Ureter (tissue), 1 donor: Measurements from ENCODE around the gene PANX2. TPM values are rescaled to one million over a fixed set of nuclear protein-coding genes. Genes with fewer than 3 reads are reported as not detected.

ENCODE experiments used
- DNase-seq: peaks from one replicate; pipeline ENCODE4 v3.0.0-alpha.2; 2020; ENCODE audit warnings: low spot score
- total RNA-seq: library from RNA; stranded (reverse); gene quantifications from one replicate; pipeline ENCODE4 v1.2.4, GENCODE V29; 2023
- donor health status: DM: yes; HTN: yes; CAD: no.

PANX2 gene
- total RNA-seq, 1 donor from 2014 or later, result 1.9 TPM

DNA sequence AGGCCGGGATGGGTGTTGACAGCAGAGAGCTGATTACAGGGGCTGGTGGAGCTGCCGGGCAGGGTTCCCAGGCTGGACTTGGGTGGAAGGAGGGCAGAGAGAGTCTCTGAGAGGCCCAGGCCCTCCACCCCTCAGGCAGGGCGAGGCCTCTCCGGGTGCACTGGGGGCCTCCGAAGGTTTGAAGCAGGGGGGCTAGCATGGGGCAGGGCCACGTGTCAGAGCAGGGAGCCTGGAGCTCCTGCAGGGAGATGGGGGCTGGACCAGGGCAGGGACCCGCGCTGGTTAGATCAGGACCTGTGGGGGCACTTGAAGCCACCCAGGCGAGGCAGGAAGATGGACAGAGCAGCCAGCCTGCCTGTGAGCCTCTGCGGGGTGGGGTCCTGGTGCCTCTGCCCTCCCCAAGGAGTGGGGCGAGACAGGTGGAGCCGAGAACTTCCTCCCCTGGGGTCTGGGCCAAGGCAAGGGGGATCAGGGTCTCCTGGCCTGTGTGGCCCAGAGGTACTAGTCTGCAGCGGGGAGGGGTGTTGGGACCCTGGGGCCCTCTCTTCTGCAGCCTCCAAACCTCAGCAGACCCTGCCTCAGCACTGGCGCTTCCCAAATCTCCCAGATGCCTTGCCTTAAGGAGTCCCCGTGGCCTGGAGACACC is 911 bp downstream of the PANX2 start:
- no peak for DNase-seq

- no peak for DNase-seq
Observed at GRCh38 chr22:50171965-50172421, 1.5 kb downstream of the PANX2 start.

DNA sequence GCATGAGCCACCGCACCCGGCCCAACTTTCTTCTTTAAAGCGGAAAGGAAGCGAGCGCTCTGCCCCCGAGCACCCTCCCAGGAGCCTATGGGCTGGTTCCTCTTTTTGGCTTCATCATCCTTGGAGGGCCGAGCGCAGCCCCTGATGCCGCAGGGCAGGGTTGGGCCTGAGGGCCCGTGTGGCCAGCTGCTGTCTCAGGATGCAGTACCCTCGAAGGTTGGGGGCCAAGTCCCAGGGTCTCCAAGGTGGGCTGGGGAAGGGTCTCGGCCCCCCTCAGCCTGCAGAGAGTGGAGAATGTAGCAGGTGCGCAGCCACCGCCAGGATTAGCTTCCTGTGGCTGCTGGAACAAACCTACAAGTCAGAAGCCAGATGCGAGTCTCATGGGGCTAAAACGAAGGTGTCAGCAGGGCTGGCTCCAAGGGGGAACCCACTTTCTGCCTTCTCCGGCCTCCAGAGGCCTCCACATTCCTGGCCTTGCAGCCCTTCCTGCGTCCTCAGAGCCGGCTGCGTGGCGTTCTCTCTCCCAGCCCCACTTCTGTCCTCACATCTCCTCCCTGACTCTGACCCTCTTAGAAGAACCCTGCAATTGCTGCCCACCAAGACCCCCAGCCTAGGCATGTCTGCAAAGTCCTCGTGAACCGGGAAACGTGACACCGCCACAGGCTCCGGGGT is 2.9 kb downstream of the PANX2 start:
- DNase-seq, result no peak

DNA sequence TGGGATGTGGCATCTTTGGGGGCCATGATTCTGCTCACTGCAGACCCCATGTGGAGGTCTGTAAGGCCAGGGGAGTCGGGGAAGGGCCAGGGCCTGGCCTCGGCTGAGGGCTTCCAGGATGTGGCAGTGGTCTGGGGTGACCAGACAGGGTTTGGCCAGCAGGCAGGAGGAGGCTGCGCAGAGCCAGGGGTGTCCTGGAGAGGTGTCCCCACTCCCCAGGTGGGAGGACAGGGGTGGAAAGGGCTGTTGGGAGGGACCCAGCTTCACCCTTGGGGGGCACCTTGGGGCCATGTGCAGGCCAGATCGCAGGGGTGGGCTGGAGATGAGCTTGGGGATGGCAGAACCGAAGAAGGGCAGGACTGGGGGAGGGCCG is 3.4 kb downstream of the PANX2 start:
- no peak for DNase-seq

DNA sequence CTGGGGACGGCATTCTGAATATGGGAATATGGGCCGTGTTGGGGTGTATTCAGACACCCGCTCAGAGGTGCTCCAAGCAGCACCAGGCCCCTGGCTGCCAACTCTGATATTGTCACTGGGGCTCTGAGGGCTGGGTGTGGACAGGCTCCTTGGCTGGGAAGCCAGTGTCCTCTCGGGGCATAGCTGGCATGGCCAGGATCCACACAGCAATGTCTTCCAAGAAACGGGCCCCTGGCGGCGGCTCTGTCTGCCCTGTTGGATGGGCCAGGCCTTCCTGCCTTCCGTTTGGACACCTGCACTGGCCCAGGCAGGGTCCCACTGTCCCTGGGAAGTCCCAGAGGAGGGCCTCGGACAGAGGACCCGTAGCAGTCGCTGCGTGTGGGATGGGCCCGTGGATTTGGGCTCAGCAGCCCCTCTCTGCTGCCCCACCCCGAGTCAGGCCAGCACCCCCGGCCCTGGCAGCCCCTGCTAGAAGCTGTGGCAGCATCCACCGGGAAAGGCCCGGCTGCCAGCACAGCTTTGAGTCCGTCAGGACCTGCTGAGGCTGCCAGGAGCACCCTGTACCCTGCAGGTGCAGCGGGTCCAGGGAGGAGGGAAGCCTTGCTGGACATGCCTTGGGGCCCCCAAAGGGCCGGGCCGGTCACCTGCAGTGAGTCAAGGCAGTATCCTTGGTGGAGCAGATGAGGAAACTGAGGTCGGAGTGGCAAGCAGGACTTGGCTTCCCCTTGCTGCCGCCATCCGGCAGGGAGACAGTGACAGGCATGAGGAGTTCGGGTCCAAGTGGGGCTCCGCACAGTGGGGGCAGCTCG is 4.1 kb downstream of the PANX2 start:
- no peak for DNase-seq

DNA sequence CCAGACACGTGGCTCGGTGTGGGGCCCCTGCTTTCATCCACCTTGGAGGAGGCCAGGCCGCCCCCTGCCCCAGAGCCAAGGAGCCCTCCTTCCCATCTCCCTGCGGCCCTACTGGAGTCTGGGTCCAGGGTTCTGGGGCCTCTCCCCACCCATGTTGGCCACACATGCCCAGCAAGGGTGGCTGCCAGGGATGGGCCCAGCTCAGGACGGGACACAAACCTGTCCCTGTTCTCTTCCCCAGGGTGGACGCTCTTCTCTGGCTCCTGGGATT is 4.6 kb downstream of the PANX2 start:
- no peak for DNase-seq

DNA sequence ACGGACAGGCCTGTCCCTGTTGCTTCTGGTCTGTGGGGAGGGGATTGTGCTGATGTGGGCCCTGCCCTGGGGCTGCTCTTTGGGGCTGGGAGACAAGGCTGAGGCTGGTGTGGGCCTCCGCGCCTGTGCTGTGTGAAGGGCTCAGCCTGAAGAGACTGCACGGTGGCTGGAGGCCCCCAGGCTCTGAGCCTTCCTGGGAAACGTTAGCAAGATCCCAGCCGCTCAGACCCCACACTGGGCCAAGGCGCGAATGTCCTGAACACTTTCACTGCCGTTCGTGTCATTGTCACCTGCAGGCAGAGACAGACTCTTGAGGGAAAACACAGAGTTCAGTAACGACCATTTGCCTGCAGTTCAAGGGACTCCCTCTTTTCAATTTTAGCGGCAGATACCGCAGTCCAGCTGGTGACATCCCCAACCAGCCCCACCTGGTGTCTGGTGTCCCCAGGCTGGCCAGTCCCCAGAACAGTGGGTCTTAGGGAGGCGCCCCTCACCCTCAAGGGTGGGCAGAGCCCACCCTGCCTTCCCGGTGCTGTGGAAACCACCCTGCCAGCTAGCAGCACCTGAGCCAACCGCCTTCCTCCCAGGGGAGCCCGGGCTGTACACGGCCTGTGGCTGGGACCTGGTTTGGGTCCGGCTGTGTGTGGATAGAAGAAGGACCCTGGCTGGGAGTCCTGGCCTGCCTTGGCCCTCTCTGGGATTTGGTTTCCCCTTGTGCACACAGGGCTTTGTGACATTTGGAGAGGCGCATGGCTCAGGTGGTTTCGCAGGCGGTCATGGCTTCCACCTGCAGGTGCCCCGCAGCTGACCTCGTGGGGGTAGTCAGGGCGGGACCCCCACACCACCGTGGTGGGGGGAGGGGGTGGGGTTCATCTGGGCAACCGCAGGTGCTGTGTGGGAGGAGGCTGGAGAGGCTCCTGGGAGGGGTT is 5.7 kb downstream of the PANX2 start:
- no peak for DNase-seq

DNA sequence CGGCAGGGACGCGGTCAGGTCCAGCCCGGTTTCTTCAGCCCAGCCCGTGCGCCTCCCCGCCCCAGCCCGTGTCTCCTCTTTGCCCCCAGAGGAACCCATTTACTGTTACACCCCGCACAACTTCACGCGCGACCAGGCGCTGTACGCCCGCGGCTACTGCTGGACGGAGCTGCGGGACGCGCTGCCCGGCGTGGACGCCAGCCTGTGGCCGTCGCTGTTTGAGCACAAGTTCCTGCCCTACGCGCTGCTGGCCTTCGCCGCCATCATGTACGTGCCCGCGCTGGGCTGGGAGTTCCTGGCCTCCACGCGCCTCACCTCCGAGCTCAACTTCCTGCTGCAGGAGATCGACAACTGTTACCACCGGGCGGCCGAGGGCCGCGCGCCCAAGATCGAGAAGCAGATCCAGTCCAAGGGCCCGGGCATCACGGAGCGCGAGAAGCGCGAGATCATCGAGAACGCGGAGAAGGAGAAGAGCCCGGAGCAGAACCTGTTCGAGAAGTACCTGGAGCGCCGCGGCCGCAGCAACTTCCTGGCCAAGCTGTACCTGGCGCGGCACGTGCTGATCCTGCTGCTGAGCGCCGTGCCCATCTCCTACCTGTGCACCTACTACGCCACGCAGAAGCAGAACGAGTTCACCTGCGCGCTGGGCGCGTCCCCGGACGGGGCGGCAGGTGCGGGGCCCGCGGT is 6.5 kb downstream of the PANX2 start:
- no peak for DNase-seq

DNA sequence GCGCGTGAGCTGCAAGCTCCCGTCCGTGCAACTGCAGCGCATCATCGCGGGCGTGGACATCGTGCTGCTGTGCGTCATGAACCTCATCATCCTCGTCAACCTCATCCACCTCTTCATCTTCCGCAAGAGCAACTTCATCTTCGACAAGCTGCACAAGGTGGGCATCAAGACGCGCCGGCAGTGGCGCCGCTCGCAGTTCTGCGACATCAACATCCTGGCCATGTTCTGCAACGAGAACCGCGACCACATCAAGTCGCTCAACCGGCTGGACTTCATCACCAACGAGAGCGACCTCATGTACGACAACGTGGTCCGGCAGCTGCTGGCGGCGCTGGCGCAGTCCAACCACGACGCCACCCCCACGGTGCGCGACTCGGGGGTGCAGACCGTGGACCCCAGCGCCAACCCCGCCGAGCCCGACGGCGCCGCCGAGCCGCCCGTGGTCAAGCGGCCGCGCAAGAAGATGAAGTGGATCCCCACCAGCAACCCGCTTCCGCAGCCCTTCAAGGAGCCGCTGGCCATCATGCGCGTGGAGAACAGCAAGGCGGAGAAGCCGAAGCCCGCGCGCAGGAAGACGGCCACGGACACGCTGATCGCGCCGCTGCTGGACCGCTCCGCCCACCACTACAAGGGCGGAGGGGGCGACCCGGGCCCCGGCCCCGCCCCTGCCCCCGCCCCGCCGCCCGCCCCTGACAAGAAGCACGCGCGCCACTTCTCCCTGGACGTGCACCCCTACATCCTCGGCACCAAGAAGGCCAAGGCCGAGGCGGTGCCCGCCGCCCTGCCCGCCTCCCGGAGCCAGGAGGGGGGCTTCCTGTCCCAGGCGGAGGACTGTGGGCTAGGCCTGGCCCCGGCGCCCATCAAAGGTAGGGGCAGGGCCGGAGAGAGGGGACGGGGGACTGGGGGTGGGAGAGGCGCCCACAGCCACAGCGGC is 7.3 kb downstream of the PANX2 start:
- DNase-seq, result no peak

DNA sequence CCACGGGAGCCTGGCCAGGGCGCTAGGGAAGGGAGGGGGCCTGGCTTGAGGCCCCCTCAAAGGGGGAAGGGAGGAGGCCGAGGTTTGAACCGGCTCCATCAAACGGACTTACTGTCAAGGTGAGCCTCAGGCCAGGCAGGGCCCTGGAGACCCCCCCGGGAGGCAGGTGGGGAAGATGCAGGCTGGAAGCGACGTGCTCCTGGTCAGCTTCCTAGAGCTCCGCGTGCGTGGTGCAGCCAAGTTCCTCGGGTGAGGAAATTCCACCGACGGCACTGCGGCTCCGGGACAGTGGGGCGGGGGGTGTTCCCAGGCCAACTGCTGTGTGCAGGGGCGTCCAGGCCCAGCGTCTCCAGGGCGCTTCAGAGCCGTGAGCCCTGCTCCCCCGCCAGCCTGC is 7.9 kb downstream of the PANX2 start:
- DNase-seq, result no peak

DNA sequence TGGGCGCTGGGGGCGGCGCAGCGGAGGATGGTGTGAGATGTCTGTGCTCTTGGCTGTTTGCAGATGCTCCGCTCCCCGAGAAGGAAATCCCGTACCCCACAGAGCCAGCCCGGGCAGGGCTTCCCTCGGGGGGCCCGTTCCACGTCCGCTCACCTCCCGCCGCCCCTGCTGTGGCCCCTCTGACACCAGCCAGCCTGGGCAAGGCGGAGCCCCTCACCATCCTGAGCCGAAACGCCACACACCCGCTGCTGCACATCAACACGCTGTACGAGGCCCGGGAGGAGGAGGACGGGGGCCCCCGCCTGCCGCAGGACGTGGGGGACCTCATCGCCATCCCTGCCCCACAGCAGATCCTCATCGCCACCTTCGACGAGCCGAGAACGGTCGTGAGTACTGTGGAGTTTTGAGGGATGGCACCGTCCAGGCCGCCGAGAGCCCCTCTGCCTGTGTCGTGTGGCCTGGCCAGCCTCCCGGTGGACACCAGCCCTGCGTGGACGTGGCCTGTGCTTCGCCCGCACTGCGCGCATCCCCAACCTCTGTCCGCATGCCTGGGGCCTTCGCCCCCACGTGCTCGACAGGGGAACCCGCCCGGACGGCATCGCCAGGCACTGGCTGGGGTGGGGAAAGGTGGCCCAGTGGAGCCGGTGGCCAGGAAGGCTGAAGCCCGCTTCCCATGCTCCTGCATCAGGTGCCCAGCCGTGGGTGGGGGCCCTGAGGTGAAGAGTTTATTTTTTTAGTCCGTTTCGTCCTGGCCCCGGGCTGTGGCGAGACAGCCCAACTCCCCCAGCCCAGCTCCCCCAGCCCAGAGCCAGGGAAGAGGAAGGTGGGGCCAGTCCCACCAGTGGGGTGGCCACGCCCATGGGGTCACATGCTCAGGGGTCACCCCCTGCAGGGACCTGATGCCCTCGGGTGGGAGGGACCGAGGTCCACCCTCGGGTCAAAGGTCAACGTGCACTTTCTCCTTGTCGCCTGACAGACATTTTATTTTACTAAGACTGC is 8.6 kb downstream of the PANX2 start:
- no peak for DNase-seq

DNA sequence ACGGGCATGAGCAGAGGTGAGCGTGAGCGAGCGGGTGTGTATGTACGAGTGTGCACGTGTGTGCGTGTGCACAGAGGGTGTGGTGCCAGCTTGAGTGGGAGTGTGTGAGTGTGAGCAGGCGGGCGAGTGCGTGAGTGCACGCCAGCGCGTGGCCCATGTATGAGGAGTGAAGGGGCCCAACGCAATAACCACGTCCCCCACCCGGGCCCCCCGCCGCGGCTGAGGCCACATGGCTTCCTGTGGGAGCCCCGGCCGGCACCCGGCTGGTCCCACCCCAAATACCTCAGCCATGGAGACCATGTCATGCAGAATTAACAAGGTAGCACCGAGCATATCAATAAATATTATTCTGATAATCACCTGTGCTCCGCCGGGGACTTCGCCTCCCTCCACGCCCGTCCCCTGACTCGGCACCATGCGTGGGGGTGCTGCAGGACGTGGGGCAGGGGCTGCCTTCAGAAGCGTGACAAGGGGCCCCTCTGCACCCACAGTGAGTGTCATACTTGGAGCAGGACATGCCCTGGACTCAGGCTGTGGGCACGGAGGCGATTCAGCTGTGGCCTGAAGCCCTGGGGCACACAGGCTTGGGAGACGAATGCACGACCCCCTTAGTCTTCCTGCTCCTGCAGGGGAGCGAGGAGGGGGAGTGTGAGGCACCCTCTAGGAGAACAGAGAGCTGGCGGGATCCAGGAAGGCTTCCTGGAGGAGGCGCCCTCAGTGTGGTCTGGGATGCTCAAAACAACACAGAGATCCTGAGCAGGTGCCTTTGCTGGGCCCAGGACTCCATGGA is 9.6 kb downstream of the PANX2 start:
- no peak for DNase-seq

- no peak for DNase-seq
Observed at GRCh38 chr22:50180727-50181521, 10.4 kb downstream of the PANX2 start.

- no peak for DNase-seq
Observed at GRCh38 chr22:50182176-50183081, 11.9 kb downstream of the PANX2 start.

DNA sequence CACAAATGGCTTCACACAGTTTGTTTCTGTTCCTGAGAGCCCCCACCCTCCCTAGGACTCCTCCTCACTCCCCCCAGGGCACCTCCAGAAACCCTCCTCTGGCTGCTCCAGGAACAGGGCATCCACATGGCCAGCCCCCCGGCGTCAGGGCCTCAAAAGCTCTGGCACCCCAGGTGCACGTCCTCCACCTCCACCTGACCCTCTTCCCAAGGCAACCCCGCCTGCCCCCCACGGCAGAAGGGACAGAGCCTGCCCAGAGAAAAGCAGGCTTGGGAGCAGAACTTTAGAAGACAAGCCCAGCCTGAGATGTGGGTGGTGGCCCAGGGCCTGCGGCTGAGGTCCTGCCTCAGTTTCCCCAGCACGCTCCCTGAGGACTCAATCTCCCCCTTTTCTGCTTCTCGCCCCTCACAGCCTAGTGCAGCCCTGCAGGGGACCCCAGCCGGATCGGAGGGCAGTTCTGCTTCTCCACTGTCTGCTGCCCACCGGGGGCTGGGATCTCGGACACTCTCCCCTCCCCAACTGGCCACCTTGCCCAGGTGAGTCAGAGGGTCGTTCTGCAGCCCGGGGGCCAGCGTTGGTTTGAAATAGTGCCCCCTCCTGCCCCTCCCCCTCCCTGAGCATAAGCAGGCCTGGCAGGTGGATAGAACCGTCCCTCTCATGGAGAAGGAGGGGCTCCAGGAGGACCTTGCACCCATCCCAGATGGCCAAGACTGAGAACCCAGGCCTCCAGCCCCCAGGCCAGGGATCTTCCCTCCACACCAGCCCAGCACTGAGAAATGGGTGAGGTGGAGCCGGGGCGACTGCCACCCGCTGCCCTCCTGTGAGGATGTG is 12.8 kb downstream of the PANX2 start:
- DNase-seq, result no peak
